HepG2 (cell line): ENCODE data around the gene MARVELD3. TPM values are rescaled to one million over a fixed set of nuclear protein-coding genes. Genes with fewer than 3 reads are reported as not detected.
A peak's percentile ranks its signal among the peaks of the same experiment; 100 is the strongest.

ENCODE experiments used
- ARID2 ChIP-seq: sonication (generic); formaldehyde crosslinking; IDR thresholded peaks from 2 replicates; pipeline ENCODE4 v1.8.1; 2022; ENCODE audit warnings: mild to moderate bottlenecking, missing genetic modification reagents, borderline replicate concordance
- ARNT ChIP-seq: fragments of 450-650 bp; IDR thresholded peaks from 2 replicates; pipeline ENCODE4 v1.6.1; 2017
- ELF3 ChIP-seq: IDR thresholded peaks from 2 replicates; pipeline ENCODE4 v1.6.1; 2016; ENCODE audit warnings: missing genetic modification reagents, missing compliant biosample characterization
- ETS1 ChIP-seq: sonication (generic); formaldehyde crosslinking; IDR thresholded peaks from 2 replicates; pipeline ENCODE4 v1.4.0; 2020; ENCODE audit warnings: missing genetic modification reagents
- KMT2A ChIP-seq: sonication (generic); formaldehyde crosslinking; IDR thresholded peaks from 2 replicates; pipeline ENCODE4 v1.4.0; 2020; ENCODE audit warnings: missing genetic modification reagents
- MAFK ChIP-seq, 2 experiments: IDR thresholded peaks in 1 of 2; conservative IDR thresholded peaks in 1 of 2; 2 replicates each; pipeline ENCODE4 v1.6.1; 2011; ENCODE audit warnings: improper control_type of control experiment in 2 of 2, low read length in 2 of 2
- PATZ1 ChIP-seq: sonication (generic); formaldehyde crosslinking; IDR thresholded peaks from 2 replicates; pipeline ENCODE4 v1.4.0; 2020; ENCODE audit warnings: missing genetic modification reagents
- PCBP1 ChIP-seq: fragments of 200-400 bp; formaldehyde crosslinking; IDR thresholded peaks from 2 replicates; pipeline ENCODE4 v1.6.1; 2017; ENCODE audit warnings: mild to moderate bottlenecking, low read depth, low read length, borderline replicate concordance
- POLR2G ChIP-seq: fragments of 200-400 bp; formaldehyde crosslinking; IDR thresholded peaks from 2 replicates; pipeline ENCODE4 v1.6.1; 2018; ENCODE audit warnings: mild to moderate bottlenecking, low read depth, low read length, moderate library complexity
- PPARG ChIP-seq: conservative IDR thresholded peaks from 2 replicates; pipeline ENCODE4 v1.6.1; 2016; ENCODE audit warnings: missing biosample characterization, missing genetic modification reagents
- RBM22 ChIP-seq: fragments of 200-400 bp; formaldehyde crosslinking; optimal IDR thresholded peaks from 2 replicates; pipeline ENCODE3; 2017; ENCODE audit warnings: mild to moderate bottlenecking, low read length, moderate library complexity
- TCF7 ChIP-seq: sonication (generic); IDR thresholded peaks from 2 replicates; pipeline ENCODE4 v1.6.1; 2016; ENCODE audit warnings: antibody characterized with exemption, low read depth
- ZBTB14 ChIP-seq: sonication (generic); formaldehyde crosslinking; IDR thresholded peaks from 2 replicates; pipeline ENCODE4 v1.4.0; 2020; ENCODE audit warnings: missing genetic modification reagents
- ZMYM3 ChIP-seq: sonication (generic); formaldehyde crosslinking; IDR thresholded peaks from 2 replicates; pipeline ENCODE4 v1.5.1; 2020; ENCODE audit warnings: mild to moderate bottlenecking, missing genetic modification reagents
- ZNF260 ChIP-seq: sonication (generic); formaldehyde crosslinking; IDR thresholded peaks from 2 replicates; pipeline ENCODE4 v1.4.0; 2020; ENCODE audit warnings: missing genetic modification reagents, low read depth, mild to moderate bottlenecking, borderline replicate concordance
- ZNF296 ChIP-seq: sonication (generic); formaldehyde crosslinking; conservative IDR thresholded peaks from 2 replicates; pipeline ENCODE4 v1.5.0; 2020; ENCODE audit warnings: mild to moderate bottlenecking, missing genetic modification reagents
- ZNF329 ChIP-seq: sonication (generic); formaldehyde crosslinking; IDR thresholded peaks from 2 replicates; pipeline ENCODE4 v1.9.0; 2021; ENCODE audit warnings: low read depth, mild to moderate bottlenecking, missing genetic modification reagents
- ZNF740 ChIP-seq: sonication (generic); formaldehyde crosslinking; IDR thresholded peaks from 2 replicates; pipeline ENCODE4 v1.4.0; 2020; ENCODE audit warnings: missing genetic modification reagents
- ZNF768 ChIP-seq: sonication (generic); formaldehyde crosslinking; IDR thresholded peaks from 2 replicates; pipeline ENCODE4 v1.4.0; 2020; ENCODE audit warnings: missing genetic modification reagents
- polyA plus RNA-seq, 8 experiments: library from polyadenylated mRNA; depleted of rRNA in 3 of 8; stranded (reverse) in 7 of 8; unstranded in 1 of 8; fragments of >200 nt; fragmentation: Illumina TruSeq in 4 of 8; extraction: Trizol in 4 of 8; gene quantifications; 2 replicates each; pipeline versions ENCODE4 v1.2.1 to v1.2.3, GENCODE V29; 2011 to 2016; ENCODE audit warnings: low read depth in 4 of 8, missing spikeins in 1 of 8, mixed read lengths in 1 of 8; ENCODE audit not compliant: insufficient read depth in 1 of 8
- total RNA-seq, 5 experiments: library from RNA; depleted of rRNA; stranded (reverse); fragments of >200 nt; fragmentation: Illumina TruSeq; extraction: Trizol; gene quantifications; 2 replicates each; pipeline ENCODE4 v1.2.3, GENCODE V29; 2016; ENCODE audit warnings: low read depth in 1 of 5
- TF ChIP-seq, protein P1 (sequence below), 2 experiments: sonication (generic) in 1 of 2; formaldehyde crosslinking in 1 of 2; IDR thresholded peaks; 2 replicates each; pipeline versions ENCODE4 v1.4.0 to v1.6.1; 2018 to 2020; ENCODE audit warnings: missing genetic modification reagents in 2 of 2, borderline replicate concordance in 1 of 2, low read depth in 1 of 2, mild to moderate bottlenecking in 1 of 2, missing biosample characterization in 1 of 2
- TF ChIP-seq, protein P2 (sequence below): sonication (generic); formaldehyde crosslinking; IDR thresholded peaks from 2 replicates; pipeline ENCODE4 v1.4.0; 2020; ENCODE audit warnings: mild to moderate bottlenecking, missing genetic modification reagents

Gene MARVELD3
- total and polyA plus RNA-seq, 2 of the 13 experiments (the other 11 are each of a cell fraction or from before 2014, with no cell fraction given), result 4.8 to 5.6 TPM

DNA sequence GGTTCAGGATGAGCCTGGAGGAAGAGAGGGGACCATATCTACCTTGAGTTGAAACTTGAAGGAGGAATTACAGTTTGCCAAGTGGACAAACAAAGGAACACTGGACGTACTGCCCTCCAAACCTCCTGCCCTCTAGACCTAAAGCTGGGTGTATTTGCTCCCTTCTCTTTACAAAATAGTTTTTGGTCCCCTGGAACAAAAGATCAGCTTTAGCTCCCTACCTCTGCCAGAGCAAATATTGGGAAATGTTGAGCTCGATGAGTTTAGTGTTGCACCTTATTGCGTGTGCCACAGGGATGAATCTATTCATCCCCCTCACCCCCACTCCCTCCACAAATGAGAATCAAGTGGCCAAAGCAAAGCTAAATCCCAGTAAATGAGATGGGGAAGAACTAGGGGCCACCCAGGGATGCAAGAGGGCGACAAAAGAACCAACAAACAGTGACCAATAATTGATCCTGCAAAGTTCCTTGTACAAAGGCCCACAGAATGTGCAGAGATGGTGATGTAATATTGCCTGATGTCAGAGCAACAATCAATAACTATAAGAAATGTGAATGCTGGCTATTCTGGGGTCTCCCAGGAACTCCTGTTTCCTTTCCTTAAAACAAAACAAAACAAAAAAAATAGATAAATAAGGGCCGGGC is 31.9 kb upstream of the MARVELD3 start (continued):
- TF ChIP-seq ETS1 (CRISPR knock-in tag) (no peak), PPARG (CRISPR knock-in tag) (peak; percentile 50), TCF7 (peak; percentile 1), ELF3 (CRISPR knock-in tag) (no peak; the same call in 1 of the 2 replicates), RBM22 (no peak), ARNT (no peak), ZNF768 (CRISPR knock-in tag) (no peak), ZNF329 (CRISPR knock-in tag) (0 out of 2 replicates have a peak, but pooled peaks have one; percentile 36), ZNF260 (CRISPR knock-in tag) (no peak), POLR2G (0 out of 2 replicates have a peak, but pooled peaks have one; percentile 51), ZNF296 (no peak), ZNF740 (CRISPR knock-in tag) (peak; percentile 67), ZBTB14 (no peak), KMT2A (CRISPR knock-in tag) (no peak), PATZ1 (CRISPR knock-in tag) (peak; percentile 93), ZMYM3 (CRISPR knock-in tag) (0 out of 2 replicates have a peak, but pooled peaks have one; percentile 6), PCBP1 (no peak), MAFK (conservative IDR thresholded peaks at IDR 0.05 in 1 of 2, IDR thresholded peaks at IDR 0.05 in 1 of 2; ENCODE audit: low read length in 2 of 2) (no peak), ARID2 (CRISPR knock-in tag) (no peak)
- TF ChIP-seq, protein P1, sequence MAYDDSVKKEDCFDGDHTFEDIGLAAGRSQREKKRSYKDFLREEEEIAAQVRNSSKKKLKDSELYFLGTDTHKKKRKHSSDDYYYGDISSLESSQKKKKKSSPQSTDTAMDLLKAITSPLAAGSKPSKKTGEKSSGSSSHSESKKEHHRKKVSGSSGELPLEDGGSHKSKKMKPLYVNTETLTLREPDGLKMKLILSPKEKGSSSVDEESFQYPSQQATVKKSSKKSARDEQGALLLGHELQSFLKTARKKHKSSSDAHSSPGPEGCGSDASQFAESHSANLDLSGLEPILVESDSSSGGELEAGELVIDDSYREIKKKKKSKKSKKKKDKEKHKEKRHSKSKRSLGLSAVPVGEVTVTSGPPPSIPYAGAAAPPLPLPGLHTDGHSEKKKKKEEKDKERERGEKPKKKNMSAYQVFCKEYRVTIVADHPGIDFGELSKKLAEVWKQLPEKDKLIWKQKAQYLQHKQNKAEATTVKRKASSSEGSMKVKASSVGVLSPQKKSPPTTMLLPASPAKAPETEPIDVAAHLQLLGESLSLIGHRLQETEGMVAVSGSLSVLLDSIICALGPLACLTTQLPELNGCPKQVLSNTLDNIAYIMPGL (CRISPR knock-in tag; IDR thresholded peaks at IDR 0.05; ENCODE audit: borderline replicate concordance in 1 of 2, low read depth in 1 of 2), result peak in 1 of 2 experiments; percentile 29; a peak in 2 of 4 replicates
- TF ChIP-seq, protein P2, sequence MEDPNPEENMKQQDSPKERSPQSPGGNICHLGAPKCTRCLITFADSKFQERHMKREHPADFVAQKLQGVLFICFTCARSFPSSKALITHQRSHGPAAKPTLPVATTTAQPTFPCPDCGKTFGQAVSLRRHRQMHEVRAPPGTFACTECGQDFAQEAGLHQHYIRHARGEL (CRISPR knock-in tag), result no peak
